ENCODE measurements around the gene TDRD6. TPM values are rescaled to one million over a fixed set of nuclear protein-coding genes. Genes with fewer than 3 reads are reported as not detected.

Gene TDRD6
- total RNA-seq, 8 experiments from 2014 or later, result 0.13 to 2.5 (median 0.53) TPM

Other genes starting within 250 kb of the TDRD6 start
- 100 to 1,000 TPM in 1 of 8 experiments, 10 to 100 TPM in 4, under 1 TPM in 2, not detected in 1; 0.27 to 104 (median 24.0) TPM for gene RCAN2, start 196.4 kb upstream of the TDRD6 start, total RNA-seq
- gene CYP39A1, start 35.1 kb upstream of the TDRD6 start, total RNA-seq, result 10 to 100 TPM in 2 of 8 experiments, 1 to 10 TPM in 5, under 1 TPM in 1; 0.83 to 17.3 (median 4.2) TPM
- 10 to 100 TPM in 7 of 8 experiments, 1 to 10 TPM in 1; 6.5 to 71.5 (median 28.6) TPM for gene SLC25A27, start 34.9 kb upstream of the TDRD6 start, total RNA-seq
- 10 to 100 TPM in 2 of 8 experiments, 1 to 10 TPM in 1, under 1 TPM in 5; 0.14 to 15.0 (median 0.46) TPM for gene PLA2G7, start 47.5 kb downstream of the TDRD6 start, total RNA-seq
- gene ANKRD66, start 59.0 kb downstream of the TDRD6 start, total RNA-seq, result 1 to 10 TPM in 2 of 8 experiments, under 1 TPM in 5, not detected in 1; 0.17 to 2.5 (median 0.56) TPM
- gene MEP1A, start 105.5 kb downstream of the TDRD6 start, total RNA-seq, result under 1 TPM in 1 of 8 experiments, not detected in 7; 0.19 TPM
- gene ADGRF5, start 234.1 kb downstream of the TDRD6 start, total RNA-seq, result 1 to 10 TPM in 1 of 8 experiments, under 1 TPM in 1, not detected in 6; 0.38 to 3.0 TPM